Neural cell (in vitro differentiated cells): Measurements from ENCODE around the gene EIF3K. TPM values are rescaled to one million over a fixed set of nuclear protein-coding genes. Genes with fewer than 3 reads are reported as not detected.

ENCODE experiments used
- H2AFZ ChIP-seq: fragments of 200-600, 300-800 bp; sonication (generic), shearing (Covaris generic); 2 replicates; pipeline ENCODE4 v1.6.0; 2014; ENCODE audit warnings: low read depth, mild to moderate bottlenecking, antibody characterized with exemption, low read length, moderate library complexity
- H3F3A ChIP-seq: fragments of 200-600 bp; shearing (Covaris generic); 2 replicates; pipeline ENCODE4 v1.6.1; 2016; ENCODE audit warnings: mild to moderate bottlenecking, moderate library complexity, mixed read lengths, antibody characterized with exemption, low read length; ENCODE audit not compliant: insufficient read depth, poor library complexity, severe bottlenecking
- H3K27ac ChIP-seq: fragments of 200-600, 300-800 bp; sonication (generic), shearing (Covaris generic); 2 replicates; pipeline ENCODE4 v1.5.1; 2014; ENCODE audit warnings: mild to moderate bottlenecking, low read length, moderate library complexity
- H3K27me3 ChIP-seq: fragments of 300-800, 200-600 bp; sonication (generic), shearing (Covaris generic); 2 replicates; pipeline ENCODE4 v1.6.0; 2014; ENCODE audit warnings: mild to moderate bottlenecking, low read depth, low read length, moderate library complexity; ENCODE audit not compliant: insufficient read depth
- H3K36me3 ChIP-seq: fragments of 300-800, 200-600 bp; sonication (generic), shearing (Covaris generic); 2 replicates; pipeline ENCODE4 v1.5.1; 2014; ENCODE audit warnings: mild to moderate bottlenecking, antibody characterized with exemption, low read length, moderate library complexity; ENCODE audit not compliant: insufficient read depth
- H3K4me2 ChIP-seq: fragments of 300-800, 200-600 bp; sonication (generic), shearing (Covaris generic); 2 replicates; pipeline ENCODE4 v1.6.0; 2014; ENCODE audit warnings: mild to moderate bottlenecking, low read length
- H3K4me3 ChIP-seq: fragments of 300-800, 200-600 bp; sonication (generic), shearing (Covaris generic); 2 replicates; pipeline ENCODE4 v1.5.1; 2014; ENCODE audit warnings: mild to moderate bottlenecking, low read length, moderate library complexity
- H3K79me2 ChIP-seq: fragments of 200-600 bp; shearing (Covaris generic); replicated peaks from 2 replicates; pipeline ENCODE4 v1.6.0; 2014; ENCODE audit warnings: mild to moderate bottlenecking, low read length, moderate library complexity; ENCODE audit not compliant: insufficient read depth
- H3K9ac ChIP-seq: fragments of 300-800, 200-600 bp; sonication (generic), shearing (Covaris generic); 2 replicates; pipeline ENCODE4 v1.6.1; 2016; ENCODE audit warnings: mild to moderate bottlenecking, low read length, mixed read lengths
- H3K9me2 ChIP-seq: fragments of 200-600 bp; shearing (Covaris generic); 2 replicates; pipeline ENCODE4 v1.6.1; 2016; ENCODE audit warnings: mild to moderate bottlenecking, low read length, mixed read lengths; ENCODE audit not compliant: insufficient read depth
- H3K9me3 ChIP-seq: fragments of 200-600, 300-800 bp; sonication (generic), shearing (Covaris generic); 2 replicates; pipeline ENCODE4 v1.6.1; 2016; ENCODE audit warnings: mild to moderate bottlenecking, mixed run types, low read length, moderate library complexity, mixed read lengths
- H4K20me1 ChIP-seq: fragments of 200-600 bp; shearing (Covaris generic); 2 replicates; pipeline ENCODE4 v1.6.1; 2016; ENCODE audit warnings: mild to moderate bottlenecking, mixed run types; ENCODE audit not compliant: insufficient read depth
- CTCF ChIP-seq: fragments of 450-650 bp; IDR thresholded peaks from 2 replicates; pipeline ENCODE4 v1.5.1; 2014; ENCODE audit warnings: antibody characterized with exemption, mild to moderate bottlenecking, moderate library complexity; ENCODE audit not compliant: poor library complexity, severe bottlenecking
- EP300 ChIP-seq: fragments of 450-650 bp; conservative IDR thresholded peaks from 2 replicates; pipeline ENCODE4 v1.6.1; 2014; ENCODE audit warnings: antibody characterized with exemption, mild to moderate bottlenecking, moderate library complexity; ENCODE audit not compliant: poor library complexity, severe bottlenecking
- EZH2 ChIP-seq: fragments of 200-600, 300-800 bp; shearing (Covaris generic), sonication (generic); IDR thresholded peaks from 2 replicates; pipeline ENCODE4 v1.6.1; 2014; ENCODE audit warnings: antibody characterized with exemption, low read length, borderline replicate concordance, mild to moderate bottlenecking; ENCODE audit not compliant: insufficient read depth, poor library complexity, severe bottlenecking
- MXI1 ChIP-seq: fragments of 450-650 bp; conservative IDR thresholded peaks from 2 replicates; pipeline ENCODE4 v1.6.1; 2014; ENCODE audit warnings: antibody characterized with exemption, mild to moderate bottlenecking; ENCODE audit not compliant: poor library complexity, severe bottlenecking
- POLR2AphosphoS5 ChIP-seq: IDR thresholded peaks from 2 replicates; pipeline ENCODE4 v1.6.1; 2012
- RAD21 ChIP-seq: fragments of 450-650 bp; conservative IDR thresholded peaks from 2 replicates; pipeline ENCODE4 v1.6.1; 2014; ENCODE audit warnings: antibody characterized with exemption, mild to moderate bottlenecking, moderate library complexity
- SMC3 ChIP-seq: fragments of 450-650 bp; conservative IDR thresholded peaks from 2 replicates; pipeline ENCODE4 v1.6.1; 2014; ENCODE audit warnings: antibody characterized with exemption, mild to moderate bottlenecking, moderate library complexity; ENCODE audit not compliant: poor library complexity
- TAF1 ChIP-seq: IDR thresholded peaks from 2 replicates; pipeline ENCODE4 v1.6.1; 2012; ENCODE audit warnings: low read depth
- polyA plus RNA-seq: library from polyadenylated mRNA; depleted of rRNA; stranded (reverse); fragments of >200 nt; gene quantifications from 2 replicates; pipeline ENCODE4 v1.2.3, GENCODE V29; 2014
- TF ChIP-seq, protein P1 (sequence below): IDR thresholded peaks from 2 replicates; pipeline ENCODE4 v1.6.1; 2012; ENCODE audit warnings: borderline replicate concordance

Gene EIF3K
- polyA plus RNA-seq, 1 donor from 2014 or later: 462 TPM

- Histone ChIP-seq H3K36me3 (no peaks in the 10 kb centered on the region), H3K9me2 (no peaks in the 10 kb centered on the region), H3K9ac (no peak overlapping the region), H3K4me3 (no peak overlapping the region), H2AFZ (no peak overlapping the region), H3K27me3 (no peaks in the 10 kb centered on the region), H3K9me3 (no peaks in the 10 kb centered on the region), H3K79me2 (peaks cover 22% of the 10 kb centered on the region), H4K20me1 (no peaks in the 10 kb centered on the region), H3F3A (no peaks in the 10 kb centered on the region), H3K27ac (no peak overlapping the region), H3K4me2 (no peak overlapping the region)
- TF ChIP-seq SMC3 (no peak), EZH2 (no peak), RAD21 (no peak)
Observed at GRCh38 chr19:38684862-38685665, 66.1 kb downstream of the EIF3K start.

- Histone ChIP-seq H3K4me2 (no peak overlapping the region), H3K79me2 (peaks cover 22% of the 10 kb centered on the region), H3F3A (no peaks in the 10 kb centered on the region), H3K9me3 (no peaks in the 10 kb centered on the region), H3K27me3 (no peaks in the 10 kb centered on the region), H2AFZ (no peak overlapping the region), H4K20me1 (no peaks in the 10 kb centered on the region), H3K36me3 (no peaks in the 10 kb centered on the region), H3K27ac (no peak overlapping the region), H3K9me2 (no peaks in the 10 kb centered on the region), H3K4me3 (no peak overlapping the region), H3K9ac (no peak overlapping the region)
- TF ChIP-seq, protein P1, sequence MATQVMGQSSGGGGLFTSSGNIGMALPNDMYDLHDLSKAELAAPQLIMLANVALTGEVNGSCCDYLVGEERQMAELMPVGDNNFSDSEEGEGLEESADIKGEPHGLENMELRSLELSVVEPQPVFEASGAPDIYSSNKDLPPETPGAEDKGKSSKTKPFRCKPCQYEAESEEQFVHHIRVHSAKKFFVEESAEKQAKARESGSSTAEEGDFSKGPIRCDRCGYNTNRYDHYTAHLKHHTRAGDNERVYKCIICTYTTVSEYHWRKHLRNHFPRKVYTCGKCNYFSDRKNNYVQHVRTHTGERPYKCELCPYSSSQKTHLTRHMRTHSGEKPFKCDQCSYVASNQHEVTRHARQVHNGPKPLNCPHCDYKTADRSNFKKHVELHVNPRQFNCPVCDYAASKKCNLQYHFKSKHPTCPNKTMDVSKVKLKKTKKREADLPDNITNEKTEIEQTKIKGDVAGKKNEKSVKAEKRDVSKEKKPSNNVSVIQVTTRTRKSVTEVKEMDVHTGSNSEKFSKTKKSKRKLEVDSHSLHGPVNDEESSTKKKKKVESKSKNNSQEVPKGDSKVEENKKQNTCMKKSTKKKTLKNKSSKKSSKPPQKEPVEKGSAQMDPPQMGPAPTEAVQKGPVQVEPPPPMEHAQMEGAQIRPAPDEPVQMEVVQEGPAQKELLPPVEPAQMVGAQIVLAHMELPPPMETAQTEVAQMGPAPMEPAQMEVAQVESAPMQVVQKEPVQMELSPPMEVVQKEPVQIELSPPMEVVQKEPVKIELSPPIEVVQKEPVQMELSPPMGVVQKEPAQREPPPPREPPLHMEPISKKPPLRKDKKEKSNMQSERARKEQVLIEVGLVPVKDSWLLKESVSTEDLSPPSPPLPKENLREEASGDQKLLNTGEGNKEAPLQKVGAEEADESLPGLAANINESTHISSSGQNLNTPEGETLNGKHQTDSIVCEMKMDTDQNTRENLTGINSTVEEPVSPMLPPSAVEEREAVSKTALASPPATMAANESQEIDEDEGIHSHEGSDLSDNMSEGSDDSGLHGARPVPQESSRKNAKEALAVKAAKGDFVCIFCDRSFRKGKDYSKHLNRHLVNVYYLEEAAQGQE: no peak
- TF ChIP-seq EP300 (no peak), POLR2AphosphoS5 (no peak), RAD21 (no peak), EZH2 (no peak), CTCF (no peak), TAF1 (no peak), SMC3 (no peak), MXI1 (no peak)
Observed at GRCh38 chr19:38685666-38686529, 66.9 kb downstream of the EIF3K start.
